Esophagus muscularis mucosa (tissue), 4 donors: ENCODE measurements around the gene SASS6. TPM values are rescaled to one million over a fixed set of nuclear protein-coding genes. Genes with fewer than 3 reads are reported as not detected.

ENCODE experiments used
- DNase-seq: peaks from one replicate; pipeline ENCODE4 v3.0.0-alpha.2; 2017; ENCODE audit errors: extremely low spot score
- H3K27ac ChIP-seq, 4 donors: fragments of 200-600 bp; sonication (generic); replicated peaks in 1 of 4; 1 replicate in 3 of 4; 2 replicates in 1 of 4; pipeline ENCODE4 v1.5.1; 2016 to 2019; ENCODE audit warnings: mild to moderate bottlenecking in 1 of 4
- H3K27me3 ChIP-seq, 4 donors: fragments of 200-600 bp; sonication (generic); one replicate each; pipeline versions ENCODE4 v1.5.1 to v1.6.0; 2016 to 2019
- H3K36me3 ChIP-seq, 4 donors: fragments of 200-600 bp; sonication (generic); one replicate each; pipeline ENCODE4 v1.5.1; 2016 to 2019
- H3K4me1 ChIP-seq, 4 donors: fragments of 200-600 bp; sonication (generic); one replicate each; pipeline ENCODE4 v1.5.1; 2016 to 2019
- H3K4me3 ChIP-seq, 4 donors: fragments of 200-600 bp; sonication (generic); 1 replicate in 2 of 4; 2 replicates in 2 of 4; pipeline ENCODE4 v1.5.1; 2016 to 2019; ENCODE audit warnings: mild to moderate bottlenecking in 4 of 4, moderate library complexity in 1 of 4
- H3K9me3 ChIP-seq, 4 donors: fragments of 200-600 bp; sonication (generic); 1 replicate in 3 of 4; 2 replicates in 1 of 4; pipeline ENCODE4 v1.5.1; 2016 to 2019
- CTCF ChIP-seq, 3 experiments: fragments of 200-600 bp in 2 of 3; fragments of 450-650 bp in 1 of 3; sonication (generic) in 2 of 3; IDR thresholded peaks; one replicate each; pipeline ENCODE4 v1.5.1; 2017 to 2019; ENCODE audit warnings: antibody characterized with exemption in 3 of 3, mild to moderate bottlenecking in 2 of 3, moderate library complexity in 1 of 3
- EP300 ChIP-seq: sonication (generic); formaldehyde crosslinking; IDR thresholded peaks from one replicate; pipeline ENCODE4 v1.6.1; 2017; ENCODE audit warnings: antibody characterized with exemption
- POLR2A ChIP-seq: fragments of 450-650 bp; IDR thresholded peaks from one replicate; pipeline ENCODE4 v1.6.1; 2017; ENCODE audit warnings: antibody characterized with exemption, moderate library complexity, mild to moderate bottlenecking, low read depth
- POLR2AphosphoS5 ChIP-seq, 2 donors: sonication (generic); formaldehyde crosslinking; IDR thresholded peaks; one replicate each; pipeline ENCODE4 v1.6.1; 2017; ENCODE audit warnings: antibody characterized with exemption in 2 of 2
- WGBS: methylation state at CpG from one replicate; pipeline ENCODE4 v1.1.5; 2018; 5-methylcytosine and 5-hydroxymethylcytosine counted together
- intact Hi-C: fragments of 100-400 bp; cut with DNase I; formaldehyde crosslinking; loops from one replicate; pipeline ENCODE4 v1.15.1; 2023
- total RNA-seq, 4 donors: library from RNA; depleted of rRNA; stranded (reverse); fragments of >200 nt; gene quantifications; one replicate each; pipeline versions ENCODE4 v1.1.0 to v1.2.1, GENCODE V29; 2016

The SASS6 gene
- total RNA-seq, 4 donors from 2014 or later = 1.2 to 3.0 (median 2.4) TPM

GRCh38 chr1:100101564-100101963 is 31.2 kb downstream of the SASS6 start:
- Histone ChIP-seq H3K27ac (no peak overlapping the region), H3K4me3 (no peak overlapping the region), H3K27me3 (no peaks in the 10 kb centered on the region), H3K36me3 (peaks cover 4 to 82% (median 33%) of the 10 kb centered on the region in 4 donors), H3K9me3 (no peaks in the 10 kb centered on the region), H3K4me1 (no peaks in the 10 kb centered on the region)
- DNase-seq = no peak
- TF ChIP-seq CTCF (IDR thresholded peaks at IDR 0.05) (no peak), POLR2A (no peak), EP300 (no peak), POLR2AphosphoS5 (IDR thresholded peaks at IDR 0.05) (no peak)
- intact Hi-C loops = no loop called here
- WGBS = 90% methylated on average over 2 of the region's 2 CpGs

GRCh38 chr1:100100202-100100601 is 32.5 kb downstream of the SASS6 start:
- WGBS = 64% methylated on average over 1 of the region's 1 CpG
- intact Hi-C loops = no loop called here
- Histone ChIP-seq H3K27ac (no peak overlapping the region), H3K36me3 (peaks cover 10 to 73% (median 22%) of the 10 kb centered on the region in 4 donors), H3K4me1 (no peaks in the 10 kb centered on the region), H3K9me3 (peaks cover 0 to 1% (median 0%) of the 10 kb centered on the region in 4 donors), H3K27me3 (no peaks in the 10 kb centered on the region), H3K4me3 (no peak overlapping the region)
- DNase-seq = no peak
- TF ChIP-seq POLR2A (no peak), POLR2AphosphoS5 (IDR thresholded peaks at IDR 0.05) (no peak), CTCF (IDR thresholded peaks at IDR 0.05) (no peak), EP300 (no peak)

- Histone ChIP-seq H3K27ac (no peak overlapping the region), H3K4me3 (no peak overlapping the region), H3K4me1 (no peaks in the 10 kb centered on the region), H3K9me3 (peaks cover 0 to 2% (median 0%) of the 10 kb centered on the region in 4 donors), H3K27me3 (no peaks in the 10 kb centered on the region), H3K36me3 (peaks cover 7 to 24% (median 12%) of the 10 kb centered on the region in 4 donors)
- intact Hi-C loops = no loop called here
- DNase-seq = no peak
- 94% methylated on average over 3 of the region's 3 CpGs for WGBS
- no peak for TF ChIP-seq POLR2A
Observed at GRCh38 chr1:100090471-100090870, 42.3 kb downstream of the SASS6 start.

GRCh38 chr1:100089082-100089481 is 43.6 kb downstream of the SASS6 start:
- DNase-seq = no peak
- no peaks in the 10 kb centered on the region for H3K9me3 ChIP-seq
- TF ChIP-seq EP300 = no peak
- TF ChIP-seq POLR2AphosphoS5 (IDR thresholded peaks at IDR 0.05) = no peak
- no peak for TF ChIP-seq POLR2A
- no peak for TF ChIP-seq CTCF (IDR thresholded peaks at IDR 0.05)
- H3K27me3 ChIP-seq = no peaks in the 10 kb centered on the region
- H3K4me3 ChIP-seq = no peak overlapping the region
- no peaks in the 10 kb centered on the region for H3K4me1 ChIP-seq
- intact Hi-C loops = no loop called here
- H3K27ac ChIP-seq = no peak overlapping the region
- 89% methylated on average over 1 of the region's 1 CpG for WGBS
- H3K36me3 ChIP-seq = peaks cover 7 to 20% (median 11%) of the 10 kb centered on the region in 4 donors

- DNase-seq = no peak
- intact Hi-C loops = no loop called here
- H3K36me3 ChIP-seq = peaks cover 7 to 25% (median 15%) of the 10 kb centered on the region in 4 donors
- no peak overlapping the region for H3K4me3 ChIP-seq
- no peaks in the 10 kb centered on the region for H3K4me1 ChIP-seq
- TF ChIP-seq CTCF (IDR thresholded peaks at IDR 0.05) = no peak
- no peak for TF ChIP-seq POLR2A
- no peak for TF ChIP-seq EP300
- no peak for TF ChIP-seq POLR2AphosphoS5 (IDR thresholded peaks at IDR 0.05)
- WGBS = 97% methylated on average over 1 of the region's 1 CpG
- H3K27ac ChIP-seq = no peak overlapping the region
- no peaks in the 10 kb centered on the region for H3K27me3 ChIP-seq
- no peaks in the 10 kb centered on the region for H3K9me3 ChIP-seq
Observed at GRCh38 chr1:100087396-100087795, 45.3 kb downstream of the SASS6 start.
